ENCODE results near the gene COL7A1.

GRCh38 chr3:48642605-48643004 is 47.5 kb upstream of the COL7A1 start:
- no peak for TF ChIP-seq POLR2AphosphoS5 (IDR thresholded peaks at IDR 0.05; ENCODE audit: low read depth, low read length)
- no peak for TF ChIP-seq REST (IDR thresholded peaks at IDR 0.05; ENCODE audit: insufficient read depth in 1 of 2, low read depth in 2 of 2, low read length in 1 of 2)
